GM18951 (cell line): ENCODE data around the gene GBP1.

Experiments used
- POLR2A ChIP-seq: IDR thresholded peaks from 4 replicates; pipeline ENCODE4 v1.6.1; 2011; ENCODE audit warnings: mild to moderate bottlenecking; ENCODE audit not compliant: insufficient read length, insufficient read depth; ENCODE audit errors: extremely low read depth
- in situ Hi-C: fragments of 300-500 bp; cut with MboI; formaldehyde crosslinking; loops from one replicate; pipeline ENCODE4 v1.12.0; 2022; ENCODE audit warnings: low sequenced_read_pairs, mixed read lengths, inconsistent platforms; ENCODE audit not compliant: unreplicated experiment

The GBP1 gene

DNA sequence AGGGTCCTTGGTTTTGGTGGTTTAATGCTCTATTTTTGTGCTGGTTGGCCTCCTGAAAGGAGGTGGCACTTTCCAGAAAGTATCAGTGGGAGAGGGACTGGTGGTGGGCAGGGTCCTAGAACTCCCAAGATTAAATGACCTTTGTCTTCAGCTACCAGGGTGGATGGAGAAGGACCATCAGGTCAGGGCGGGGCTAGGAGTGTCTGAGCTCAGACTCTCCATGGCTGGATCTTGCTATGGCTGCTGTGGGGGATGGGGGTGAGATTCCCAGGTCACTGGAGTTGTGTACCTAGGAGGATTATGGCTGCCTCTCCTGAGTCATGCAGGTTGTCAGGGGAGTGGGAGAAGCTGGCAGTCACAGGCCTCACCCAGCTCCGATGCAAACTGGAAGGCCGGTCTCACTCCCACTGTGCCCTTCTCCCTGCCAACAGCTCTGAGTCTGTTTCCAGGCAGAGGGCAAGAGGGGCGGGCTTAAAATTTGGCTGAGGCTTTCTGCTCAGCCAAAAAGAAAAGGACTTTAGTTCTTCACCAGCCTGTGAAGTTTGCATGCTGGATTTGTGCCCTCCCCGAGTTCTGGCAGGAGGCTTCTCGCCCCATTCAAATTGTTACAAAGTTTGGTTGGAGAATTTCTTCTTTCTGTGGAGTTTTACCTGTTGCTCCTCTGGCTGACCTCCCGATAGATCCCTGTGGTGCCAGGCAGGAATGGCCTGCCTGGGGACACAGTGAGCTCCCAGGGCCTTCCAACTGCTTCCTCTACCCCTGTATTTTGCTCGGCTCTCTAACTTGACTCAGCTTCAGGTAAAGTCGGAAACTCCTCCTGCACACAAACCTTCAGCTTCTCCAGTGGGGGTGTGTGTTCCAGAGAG lies 59.5 kb downstream of the GBP1 start:
- TF ChIP-seq POLR2A, result no peak
- in situ Hi-C loops, result loop anchor here (10.0 kb wide), 1 partner anchor 439 kb away; no protein-coding TSS in a partner anchor
